GM19468 (cell line): ENCODE data around the gene HPS1.

Experiments used
- ATAC-seq: cut with Tn5 transposase; IDR thresholded peaks from one replicate; pipeline ENCODE4 v1.9.1; 2021; ENCODE audit warnings: mild to moderate bottlenecking, moderate library complexity, moderate number of reproducible peaks; ENCODE audit not compliant: unreplicated experiment; ENCODE audit errors: extremely low read depth

HPS1 gene

DNA sequence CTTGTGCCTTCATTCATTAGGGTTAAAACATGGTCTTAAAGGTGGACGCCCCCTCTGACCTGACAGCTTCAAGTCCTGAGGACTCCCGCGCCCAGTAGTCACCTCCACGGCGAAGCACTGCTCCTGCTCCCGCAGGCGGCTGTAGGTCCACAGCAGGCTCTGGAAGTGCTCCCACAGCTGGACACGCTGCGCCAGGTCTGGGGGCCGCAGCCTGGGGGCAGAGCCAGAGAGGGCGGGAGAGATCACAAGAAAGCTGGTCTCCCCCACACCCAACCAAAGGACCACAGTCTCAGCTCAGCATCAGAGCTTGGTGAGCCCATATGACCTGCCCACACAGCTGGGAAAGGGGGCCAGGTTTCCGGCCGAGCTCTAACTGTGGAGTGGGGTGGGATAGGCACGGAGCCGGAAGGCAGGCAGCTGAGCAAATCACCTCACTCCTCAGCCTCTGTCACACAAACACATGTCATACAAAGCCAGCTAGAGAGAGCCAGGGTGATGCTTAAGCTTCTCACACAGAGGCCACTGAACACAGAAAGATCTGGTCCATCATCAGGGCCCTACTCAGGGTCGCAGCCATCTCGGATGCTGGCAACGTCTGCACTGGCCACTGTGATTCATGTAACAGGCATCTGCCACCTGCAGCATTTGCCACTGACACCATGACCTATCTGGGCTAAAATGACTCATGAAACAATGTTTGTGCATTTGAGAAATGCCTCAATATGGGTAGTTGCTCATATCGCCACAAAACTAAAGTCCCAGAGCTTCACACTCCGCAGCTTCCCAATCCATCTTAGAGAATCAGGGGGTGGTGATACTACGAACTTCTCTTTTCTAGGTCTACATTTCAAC lies 12.6 kb downstream of the HPS1 start:
- no peak for ATAC-seq

DNA sequence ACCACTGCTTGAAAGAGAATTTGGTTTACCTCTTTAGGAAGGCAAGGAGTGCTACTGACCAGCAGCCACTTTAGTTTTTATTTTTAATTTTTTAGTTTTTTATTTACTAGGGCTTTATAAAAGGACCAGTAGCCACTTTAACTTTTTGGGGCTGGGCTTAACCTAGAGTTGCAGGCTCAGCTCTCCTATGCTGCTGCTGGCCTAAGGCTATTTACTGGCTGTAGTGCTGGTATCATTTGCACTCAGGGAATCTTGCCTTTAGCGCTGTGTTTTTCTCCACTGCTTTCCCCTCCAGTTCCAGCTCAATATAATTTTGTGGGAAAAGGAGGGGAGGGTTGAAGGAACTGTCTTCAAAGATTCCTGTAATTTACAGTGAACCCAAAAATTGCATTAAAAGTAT lies 13.4 kb downstream of the HPS1 start:
- ATAC-seq, result no peak

DNA sequence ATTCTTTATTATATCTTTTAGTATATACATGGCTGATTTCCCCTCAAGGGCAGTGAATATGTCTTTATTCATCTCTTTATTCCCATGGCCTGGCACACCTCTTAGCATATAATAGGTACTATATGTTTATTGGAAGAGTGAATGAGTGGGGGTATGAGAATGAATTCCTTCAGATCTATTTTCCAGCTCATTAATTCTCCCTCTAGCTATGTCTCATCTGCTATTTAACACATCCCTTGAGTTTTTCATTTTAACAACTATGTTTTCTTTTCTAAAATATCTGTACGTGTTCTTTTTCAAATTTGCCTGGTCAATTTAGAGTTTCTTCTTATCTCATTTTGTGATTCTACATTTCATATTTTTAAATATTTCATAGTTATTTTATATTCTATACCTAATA lies 14.4 kb downstream of the HPS1 start:
- no peak for ATAC-seq

DNA sequence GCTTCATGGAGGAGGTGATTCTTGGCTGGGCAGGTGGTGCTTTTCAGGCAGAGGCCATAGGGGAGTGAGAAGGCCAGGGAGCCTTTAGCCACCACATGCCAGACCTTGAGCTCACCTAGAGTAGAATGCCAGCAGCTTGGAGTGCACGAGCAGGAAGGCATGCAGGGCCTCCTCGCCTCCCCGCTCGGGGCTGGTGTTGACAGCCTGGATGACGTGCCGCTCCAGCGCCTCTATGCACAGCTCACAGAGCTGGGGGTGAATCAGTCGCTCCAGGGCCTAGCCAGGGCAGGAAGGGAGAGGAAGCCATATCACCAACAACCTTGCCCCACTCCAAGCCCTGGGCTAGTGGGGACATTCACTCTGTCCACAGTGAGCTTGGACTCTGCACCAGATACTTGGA lies 15.7 kb downstream of the HPS1 start:
- ATAC-seq, result no peak

DNA sequence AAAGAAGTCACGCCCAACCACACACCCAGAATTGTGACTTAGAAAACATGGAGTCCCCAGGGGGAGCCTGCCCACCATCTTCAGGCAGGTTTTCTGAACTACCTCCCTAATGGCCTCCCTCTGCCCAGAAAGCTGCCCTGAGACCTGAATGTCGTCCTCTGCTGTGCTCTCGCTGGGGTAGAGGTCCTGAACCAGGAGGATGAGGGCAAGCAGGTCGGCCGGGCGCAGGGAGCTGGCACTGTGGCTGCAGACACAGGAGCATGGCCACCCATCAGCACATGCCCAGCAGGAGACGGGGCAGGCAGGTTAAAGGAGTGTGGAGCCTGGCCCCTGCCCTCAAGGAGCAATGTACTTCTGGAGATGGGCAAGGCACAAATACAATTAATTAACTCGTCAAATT lies 16.3 kb downstream of the HPS1 start:
- no peak for ATAC-seq

DNA sequence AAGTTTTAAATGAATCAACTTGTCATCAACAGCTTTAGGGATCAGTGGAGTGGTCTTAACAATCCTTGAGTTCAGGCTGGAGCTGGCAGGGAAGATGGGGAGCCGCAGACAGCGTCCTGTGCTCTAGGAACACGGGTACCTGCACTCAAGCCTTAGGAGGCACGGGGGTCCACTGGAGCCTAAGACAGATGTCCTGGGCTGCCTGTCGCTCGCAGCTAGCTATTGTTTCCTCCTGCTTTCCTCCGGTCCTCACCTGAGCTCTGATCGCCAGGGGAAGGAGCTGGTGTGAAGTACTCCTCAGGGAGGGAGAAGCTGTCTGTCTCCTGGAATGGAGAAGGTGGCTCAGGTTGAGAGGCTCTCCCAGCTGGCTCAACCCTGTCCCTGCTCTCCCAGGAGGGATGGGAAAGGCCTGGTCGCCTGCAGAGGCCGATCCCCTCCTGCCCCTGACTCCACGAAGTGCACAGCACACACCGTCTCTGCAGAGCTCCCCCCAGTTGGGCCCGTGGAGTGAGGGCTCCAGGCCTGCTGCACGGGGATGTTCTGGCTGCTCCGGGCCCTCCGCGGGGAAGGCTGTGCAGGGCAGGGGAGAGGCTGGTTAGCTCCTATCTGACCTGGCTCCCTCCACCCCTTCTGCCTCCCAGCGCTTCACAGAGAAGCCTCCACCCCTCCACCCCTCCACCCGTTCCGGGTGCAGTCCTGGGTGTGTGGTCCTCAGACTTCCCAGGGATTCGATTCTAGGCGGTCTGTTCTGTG lies 17.2 kb downstream of the HPS1 start:
- ATAC-seq, result no peak

DNA sequence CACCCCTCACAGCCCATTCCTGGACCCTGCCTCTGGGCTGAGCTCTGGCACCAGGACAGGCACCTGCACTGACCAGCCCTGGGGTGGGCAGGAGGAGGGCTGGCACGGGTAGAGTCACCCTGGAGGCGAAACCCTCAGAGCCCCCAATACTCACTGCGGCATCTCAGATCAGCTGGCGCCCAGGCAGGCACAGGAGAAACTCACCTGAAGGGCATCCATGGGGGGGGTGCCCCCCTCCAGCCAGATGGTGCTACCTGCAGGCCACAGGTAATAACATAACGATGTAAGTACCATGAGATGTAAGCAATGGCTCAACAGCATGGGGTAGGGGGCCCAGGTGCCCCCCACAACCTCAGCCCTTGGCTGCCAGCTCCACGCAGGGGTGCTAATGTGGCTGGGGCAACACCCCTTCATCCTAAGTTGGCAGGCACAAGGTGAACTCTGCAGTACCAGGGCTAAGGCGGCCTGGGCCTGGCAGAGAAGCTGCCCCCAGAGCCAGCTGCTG lies 19.7 kb downstream of the HPS1 start:
- ATAC-seq, result no peak

DNA sequence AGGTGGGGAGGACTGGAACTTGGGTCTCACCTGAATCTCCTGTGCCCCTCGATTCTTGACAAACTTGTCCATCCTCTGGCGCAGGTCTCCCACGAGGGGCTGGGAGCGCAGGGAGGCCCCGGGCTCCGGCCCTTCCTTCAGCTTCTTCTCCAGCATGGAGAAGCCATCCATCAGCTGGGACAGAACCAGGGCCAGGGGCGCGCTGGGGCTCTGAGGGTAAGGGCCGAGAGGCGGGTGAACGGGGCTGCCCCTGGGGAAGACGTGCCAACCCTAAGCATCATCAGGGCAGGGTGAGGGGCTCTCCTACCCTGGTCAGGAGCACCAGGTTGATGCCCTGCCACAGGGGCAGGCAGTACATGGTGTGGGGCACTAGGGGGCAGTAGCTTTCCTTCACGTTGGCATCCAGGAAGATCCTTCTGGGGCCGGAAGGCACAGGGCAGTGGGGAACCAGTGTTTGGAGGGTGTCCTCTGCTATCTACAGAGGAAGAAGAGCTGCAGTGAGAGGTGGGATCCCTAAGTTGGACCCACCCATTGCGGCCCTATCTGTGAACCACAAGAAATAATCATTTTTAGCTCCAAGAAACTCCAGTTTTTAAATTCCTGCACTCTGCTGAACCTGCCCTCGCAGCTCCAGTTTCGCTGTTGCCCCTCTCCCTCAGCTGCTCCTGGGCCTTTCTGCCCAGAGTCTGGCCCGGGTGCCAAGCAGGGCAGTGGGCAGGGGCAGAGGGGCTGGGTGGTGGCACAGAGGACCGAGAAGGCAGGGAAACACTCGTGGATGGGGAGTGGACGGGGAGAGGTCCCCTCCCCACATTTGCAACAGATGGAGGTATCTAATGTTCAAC lies 21.0 kb downstream of the HPS1 start:
- peak; percentile 51 for ATAC-seq

DNA sequence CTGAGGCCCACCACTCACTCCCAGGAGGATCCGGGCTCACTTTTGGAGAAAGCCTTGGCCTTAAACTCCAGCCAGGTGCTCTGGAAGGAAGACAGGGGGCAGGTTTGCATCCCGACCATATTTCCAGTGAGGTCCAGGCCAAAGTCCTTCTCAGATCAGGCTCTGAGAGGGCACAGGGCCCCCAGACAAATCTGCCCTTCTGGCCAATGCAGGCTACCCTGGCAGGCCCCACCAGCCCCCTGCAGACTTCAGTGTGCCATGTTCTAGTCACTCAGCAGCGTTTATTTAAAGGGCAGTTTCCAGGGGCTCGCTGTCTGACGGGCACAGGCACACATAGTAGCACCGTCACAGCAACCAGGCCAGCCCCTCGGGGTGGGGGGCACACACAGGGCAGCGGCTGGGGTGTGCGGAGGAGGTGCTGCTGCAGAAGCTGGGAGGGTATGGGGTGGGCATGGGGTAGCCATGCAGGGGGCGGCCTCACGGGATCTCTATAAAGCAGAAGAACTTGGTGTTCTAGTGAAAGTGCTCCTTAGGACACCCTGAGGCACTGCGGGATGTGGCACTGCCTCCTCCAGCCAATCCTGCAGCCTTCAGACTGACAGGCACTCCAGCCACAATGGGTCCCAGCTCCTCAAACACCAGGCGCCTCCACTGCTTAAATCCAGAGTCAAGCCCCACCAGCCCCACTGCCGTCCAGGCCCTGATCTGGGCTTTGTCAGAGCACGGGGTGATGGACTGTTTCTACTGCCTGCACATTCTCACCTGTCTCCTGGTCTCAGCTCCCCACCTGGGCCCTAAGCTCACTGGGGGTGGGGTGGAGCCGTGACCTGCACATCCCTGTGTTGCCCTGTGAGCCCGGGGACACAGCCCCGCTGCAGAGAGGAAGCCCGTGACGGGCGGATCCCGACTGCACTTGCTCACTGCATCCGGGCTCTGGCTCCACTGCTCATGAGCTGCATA lies 22.2 kb downstream of the HPS1 start:
- ATAC-seq, result no peak

DNA sequence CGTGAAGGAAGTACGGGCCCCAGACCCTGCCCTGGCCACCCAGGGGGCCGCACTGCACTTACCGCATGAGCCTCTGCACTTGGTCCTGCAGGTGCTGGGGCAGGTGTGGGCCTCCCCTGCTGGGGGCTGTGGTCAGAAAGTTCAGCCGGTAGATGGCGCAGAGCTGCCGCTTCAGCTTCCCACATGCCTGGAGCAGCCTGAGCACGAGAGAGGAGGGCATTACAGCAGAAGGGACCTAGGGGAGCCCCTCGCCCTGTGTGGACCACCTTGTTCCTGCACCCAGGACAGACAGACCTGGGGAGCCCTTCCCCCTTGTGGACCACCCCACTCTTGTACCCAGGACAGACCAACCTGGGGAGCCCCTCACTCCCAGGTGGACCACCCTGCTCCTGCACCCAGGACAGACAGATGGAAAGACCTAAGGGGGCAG lies 23.0 kb downstream of the HPS1 start:
- no peak for ATAC-seq

DNA sequence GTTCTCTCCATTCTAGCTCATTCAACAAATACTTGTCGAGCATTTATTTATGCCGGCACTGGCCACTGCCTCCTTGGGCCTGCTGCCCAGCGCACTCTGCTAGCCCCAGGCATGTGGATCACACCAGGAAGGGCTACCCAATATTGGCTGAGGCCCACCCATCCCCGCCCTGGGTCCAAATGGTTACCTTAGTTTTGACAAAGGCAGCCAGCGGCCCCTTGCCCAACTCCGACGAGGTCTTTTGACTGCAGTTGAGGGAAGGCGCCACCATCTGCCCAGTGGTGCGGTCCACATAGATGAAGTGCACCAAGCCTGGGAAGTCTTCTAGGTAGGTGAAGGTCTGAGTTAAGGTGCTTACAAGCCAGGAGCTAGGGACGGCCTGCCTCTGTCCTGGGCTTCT lies 24.6 kb downstream of the HPS1 start:
- ATAC-seq, result no peak

DNA sequence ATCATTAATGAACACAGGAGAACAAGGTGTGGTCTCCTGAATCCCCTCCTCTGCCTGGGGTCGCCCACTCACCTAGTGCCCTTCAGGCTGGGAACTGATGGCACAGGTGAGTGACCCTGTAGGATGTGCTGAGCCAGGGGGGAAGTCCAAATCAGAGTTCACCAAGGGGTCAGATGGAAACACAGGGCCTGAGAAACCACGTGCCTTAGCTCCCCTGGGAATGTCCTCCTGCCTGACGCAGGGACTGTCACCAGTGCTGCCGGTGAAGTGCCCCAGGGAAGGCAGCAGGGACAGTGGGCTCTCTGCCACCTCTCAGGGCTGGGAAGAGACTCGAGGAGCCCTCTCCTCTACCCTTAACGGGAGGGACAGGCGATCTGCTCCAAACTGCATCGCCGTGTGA lies 25.9 kb downstream of the HPS1 start:
- ATAC-seq, result no peak

DNA sequence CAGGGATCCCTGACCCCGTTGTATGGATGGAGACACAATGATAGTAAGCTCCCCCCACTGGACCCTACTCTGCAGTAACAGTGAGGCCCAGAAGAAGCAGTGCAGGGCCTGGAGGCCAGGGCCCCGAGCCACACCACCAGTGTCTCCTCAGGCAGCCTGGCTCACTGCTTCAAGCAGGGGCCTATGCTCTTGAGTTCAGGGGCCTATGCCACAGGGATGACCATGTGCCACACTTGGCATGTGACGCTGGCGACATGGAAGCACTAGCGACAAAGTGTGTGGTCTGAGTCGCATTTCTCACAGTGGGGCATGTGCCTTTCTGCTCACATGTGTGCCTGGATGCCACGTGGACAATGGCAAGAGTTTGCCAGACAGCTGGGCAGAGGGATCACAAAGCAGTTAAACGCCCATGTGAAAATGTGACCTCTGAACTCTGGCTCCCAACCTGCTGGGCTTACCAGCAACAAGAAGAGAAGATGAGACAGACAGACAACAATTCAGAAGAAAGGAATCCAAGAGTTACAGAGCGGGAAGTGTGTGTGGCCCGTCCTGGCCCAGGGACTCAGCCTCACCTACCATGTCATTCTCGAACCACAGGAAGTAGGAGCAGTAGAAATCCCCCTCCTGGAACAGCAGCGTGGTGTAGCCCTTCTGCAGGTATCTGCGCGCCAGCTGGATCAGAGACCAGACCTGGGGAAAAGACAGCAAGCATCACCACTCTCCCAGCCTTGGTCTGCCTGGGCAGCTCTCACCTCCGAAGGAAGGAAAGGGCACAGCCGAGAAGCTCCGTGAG lies 27.1 kb downstream of the HPS1 start:
- ATAC-seq, result no peak

DNA sequence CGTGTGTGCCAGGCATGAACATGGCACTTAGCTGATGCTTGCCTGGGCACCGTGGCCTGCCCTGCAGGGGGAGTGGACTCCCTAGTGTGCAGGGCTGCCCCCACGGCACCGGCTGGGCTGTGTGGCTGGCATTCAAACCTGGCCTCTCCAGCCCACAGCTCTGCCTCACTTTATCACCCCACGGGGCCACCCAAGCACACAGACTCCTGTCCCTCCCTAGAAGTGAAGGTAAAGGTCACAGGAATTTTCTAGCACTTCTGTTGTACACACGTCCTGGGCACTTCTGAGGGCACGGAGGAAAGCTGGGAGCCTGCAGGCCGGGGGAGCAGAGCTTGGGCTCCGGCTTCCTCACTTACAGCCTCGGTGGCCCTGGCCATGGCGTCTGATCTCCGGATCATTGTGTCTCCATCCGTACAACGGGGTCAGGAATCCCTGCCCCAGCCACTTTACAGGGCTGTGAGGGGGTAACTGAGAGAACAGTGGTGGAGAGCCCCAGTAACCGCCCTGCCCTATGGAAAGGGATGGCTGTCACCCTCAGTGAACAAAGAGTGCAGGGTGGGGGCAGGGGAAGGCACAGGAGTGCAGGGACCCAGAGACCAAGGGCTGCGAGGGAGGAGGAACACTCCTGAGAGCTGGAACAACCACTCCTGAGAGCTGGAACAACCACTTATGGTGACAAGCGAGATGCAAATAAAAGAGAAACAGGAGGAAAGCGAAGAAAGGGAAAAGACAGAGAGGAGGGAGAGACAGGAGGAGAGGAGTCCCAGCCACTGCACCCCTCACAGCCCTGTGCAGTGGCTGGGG lies 27.9 kb downstream of the HPS1 start:
- ATAC-seq, result no peak

DNA sequence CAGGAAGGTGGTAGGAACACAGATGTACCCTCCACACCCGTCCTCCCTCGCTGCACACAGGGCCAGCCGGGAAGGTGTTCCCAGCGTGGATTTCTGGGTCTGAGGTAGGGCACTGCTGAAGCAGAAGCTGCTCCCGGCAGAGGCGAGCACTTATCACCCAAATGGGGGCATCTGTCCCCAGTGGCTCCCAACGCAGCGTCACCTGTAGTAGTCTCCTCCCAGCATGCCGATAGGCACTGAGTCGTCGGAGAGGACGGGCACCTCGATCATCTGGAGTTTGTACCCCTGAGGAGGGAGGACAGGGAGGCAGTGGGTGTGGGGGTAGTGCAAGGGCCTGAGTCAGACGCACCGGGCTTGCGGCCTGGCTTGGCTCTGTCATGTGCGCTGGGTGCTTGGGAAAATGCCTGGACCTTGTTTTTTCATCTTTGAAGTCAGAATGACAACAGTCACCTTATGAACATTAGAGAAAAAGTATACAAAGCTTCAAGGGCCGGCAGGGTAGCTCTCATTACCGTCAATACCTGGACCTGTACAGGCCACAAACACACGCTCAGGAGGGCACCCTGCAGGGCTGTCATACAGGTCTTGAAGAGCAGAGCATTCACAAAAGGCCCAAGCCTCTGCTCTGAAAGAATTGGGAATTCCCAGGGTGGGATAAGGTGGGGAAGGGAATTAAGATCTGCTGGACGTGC lies 28.6 kb downstream of the HPS1 start:
- ATAC-seq, result no peak

DNA sequence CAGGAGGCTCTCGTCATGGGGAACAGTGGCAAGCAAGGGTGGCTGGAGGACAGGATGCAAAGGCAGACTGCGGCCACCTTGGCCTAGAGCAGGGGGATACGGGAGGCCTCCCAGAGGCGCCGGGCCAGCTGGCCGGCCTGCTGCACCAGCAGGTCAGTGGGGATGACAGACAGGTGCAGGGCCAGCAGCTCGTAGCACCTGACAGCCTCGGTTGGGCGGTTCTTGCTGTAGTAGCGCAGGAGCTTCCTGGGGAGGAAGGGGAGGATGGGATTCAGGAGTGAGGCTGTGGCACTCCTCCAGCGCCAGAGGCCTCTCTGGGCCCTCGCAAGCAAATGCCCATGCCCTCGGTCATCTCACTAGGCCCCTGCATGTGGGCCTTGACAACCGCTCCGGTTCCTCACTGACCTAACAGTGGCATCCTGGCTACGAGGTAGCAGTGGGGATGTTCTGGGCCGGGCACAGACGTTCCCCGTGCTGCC lies 29.2 kb downstream of the HPS1 start:
- ATAC-seq, result no peak
